GM12865 (cell line): ENCODE measurements around the gene PIGK.
"Not testable (repeated sequence)": the region's sequence is repeated elsewhere in the genome, so short reads cannot be mapped to it uniquely, and the experiment has no call there.

ENCODE experiments used
- DNase-seq: peaks from one replicate; pipeline ENCODE4 v3.0.0; 2010; ENCODE audit warnings: low read depth
- H3K4me3 ChIP-seq: 2 replicates; pipeline ENCODE4 v1.5.1; 2011; ENCODE audit warnings: mild to moderate bottlenecking, low read depth, low read length, control low read depth
- CTCF ChIP-seq: IDR thresholded peaks from 2 replicates; pipeline ENCODE4 v1.5.1; 2011; ENCODE audit warnings: low read length, control low read depth, low read depth, inconsistent platforms; ENCODE audit not compliant: insufficient read depth; ENCODE audit errors: missing control alignments

PIGK gene

GRCh38 chr1:77227381-77227780 is 8.2 kb upstream of the PIGK start:
- H3K4me3 ChIP-seq = no peak overlapping the region
- no peak for DNase-seq
- no peak for TF ChIP-seq CTCF

GRCh38 chr1:77222496-77222895 is 3.3 kb upstream of the PIGK start:
- DNase-seq = no peak
- TF ChIP-seq CTCF = no peak
- H3K4me3 ChIP-seq = no peak overlapping the region

- no peak overlapping the region for H3K4me3 ChIP-seq
Observed at GRCh38 chr1:77220687-77221463, 1.6 kb upstream of the PIGK start.

GRCh38 chr1:77218477-77219165 is 609 bp downstream of the PIGK start:
- DNase-seq = no peak
- no peak for TF ChIP-seq CTCF
- peak overlapping the region; percentile 97 for H3K4me3 ChIP-seq

More at GRCh38 chr1:77220687-77221463, 1.6 kb upstream of the PIGK start:
- TF ChIP-seq CTCF = no peak
- no peak for DNase-seq

GRCh38 chr1:77204043-77204442 is 15.2 kb downstream of the PIGK start:
- not testable (repeated sequence) for DNase-seq

GRCh38 chr1:77202751-77203150 is 16.5 kb downstream of the PIGK start:
- H3K4me3 ChIP-seq = no peak overlapping the region
- no peak for DNase-seq
- no peak for TF ChIP-seq CTCF

More at GRCh38 chr1:77204043-77204442, 15.2 kb downstream of the PIGK start:
- not testable (repeated sequence) for H3K4me3 ChIP-seq

GRCh38 chr1:77200806-77201205 is 18.4 kb downstream of the PIGK start:
- H3K4me3 ChIP-seq = no peak overlapping the region
- no peak for TF ChIP-seq CTCF
- no peak for DNase-seq
